Gastroesophageal sphincter (tissue), 4 donors: ENCODE measurements around the gene GPT2. TPM values are rescaled to one million over a fixed set of nuclear protein-coding genes. Genes with fewer than 3 reads are reported as not detected.

Source experiments
- ATAC-seq: fragments of 150-250 bp; one replicate; pipeline ENCODE4 v1.9.1; 2016; ENCODE audit warnings: mild to moderate bottlenecking, moderate library complexity
- H3K27ac ChIP-seq, 4 donors: fragments of 200-600 bp; sonication (generic) in 3 of 4; 1 replicate in 3 of 4; 2 replicates in 1 of 4; pipeline ENCODE4 v1.5.1; 2016 to 2019
- H3K27me3 ChIP-seq: fragments of 200-600 bp; sonication (generic); one replicate; pipeline ENCODE4 v1.5.1; 2019
- H3K36me3 ChIP-seq, 2 donors: fragments of 200-600 bp; sonication (generic); one replicate each; pipeline ENCODE4 v1.5.1; 2019; ENCODE audit warnings: control low read depth in 1 of 2
- H3K4me1 ChIP-seq, 3 donors: fragments of 200-600 bp; sonication (generic); 1 replicate in 2 of 3; 2 replicates in 1 of 3; pipeline ENCODE4 v1.5.1; 2016 to 2019; ENCODE audit warnings: control low read depth in 2 of 3
- H3K4me3 ChIP-seq, 2 donors: fragments of 200-600 bp; sonication (generic); one replicate each; pipeline ENCODE4 v1.5.1; 2019; ENCODE audit warnings: mild to moderate bottlenecking in 1 of 2, moderate library complexity in 1 of 2
- H3K9me3 ChIP-seq, 3 donors: fragments of 200-600 bp; sonication (generic); one replicate each; pipeline ENCODE4 v1.5.1; 2017 to 2019; ENCODE audit warnings: control low read depth in 2 of 3
- CTCF ChIP-seq, 4 experiments: fragments of 200-600 bp in 2 of 4; fragments of 450-650 bp in 2 of 4; sonication (generic) in 1 of 4; IDR thresholded peaks; one replicate each; pipeline ENCODE4 v1.5.1; 2017 to 2019; ENCODE audit warnings: antibody characterized with exemption in 4 of 4, mild to moderate bottlenecking in 2 of 4, moderate library complexity in 2 of 4
- EP300 ChIP-seq: sonication (generic); formaldehyde crosslinking; IDR thresholded peaks from one replicate; pipeline ENCODE4 v1.6.1; 2017; ENCODE audit warnings: antibody characterized with exemption, mild to moderate bottlenecking
- POLR2A ChIP-seq, 2 donors: fragments of 450-650 bp; IDR thresholded peaks; one replicate each; pipeline ENCODE4 v1.6.1; 2017; ENCODE audit warnings: antibody characterized with exemption in 2 of 2, mild to moderate bottlenecking in 2 of 2, moderate library complexity in 1 of 2
- POLR2AphosphoS5 ChIP-seq: sonication (generic); formaldehyde crosslinking; IDR thresholded peaks from one replicate; pipeline ENCODE4 v1.6.1; 2017; ENCODE audit warnings: antibody characterized with exemption
- WGBS, 2 donors: methylation state at CpG; one replicate each; pipeline ENCODE4 v1.1.5; 2018; ENCODE audit warnings: low coverage in 1 of 2; 5-methylcytosine and 5-hydroxymethylcytosine counted together
- total RNA-seq, 4 donors: library from RNA; depleted of rRNA; stranded (reverse); fragments of >200 nt; gene quantifications; one replicate each; pipeline ENCODE4 v1.1.0, GENCODE V29; 2016

Gene GPT2
- total RNA-seq, 4 donors from 2014 or later, result 3.8 to 8.6 (median 5.4) TPM

- H3K27ac ChIP-seq, result no peak overlapping the region
- ATAC-seq, result no peak
- TF ChIP-seq CTCF (IDR thresholded peaks at IDR 0.05) (no peak), EP300 (no peak), POLR2A (IDR thresholded peaks at IDR 0.05) (no peak), POLR2AphosphoS5 (no peak)
- no peaks in the 10 kb centered on the region for H3K27me3 ChIP-seq
- H3K36me3 ChIP-seq, result no peaks in the 10 kb centered on the region
- WGBS, 2 donors, result 65 to 69% methylated on average over 3 to 4 of the region's 5 CpGs
- no peak overlapping the region for H3K4me3 ChIP-seq
- peaks cover 0 to 29% (median 5%) of the 10 kb centered on the region in 3 donors for H3K4me1 ChIP-seq
- no peaks in the 10 kb centered on the region for H3K9me3 ChIP-seq
Observed at GRCh38 chr16:46889942-46890300, 5.8 kb downstream of the GPT2 start.

- no peak for ATAC-seq
- WGBS, 2 donors, result 79 to 88% methylated on average over 1 of the region's 1 CpG
- Histone ChIP-seq H3K27ac (no peak overlapping the region), H3K9me3 (no peaks in the 10 kb centered on the region), H3K27me3 (no peaks in the 10 kb centered on the region), H3K36me3 (no peaks in the 10 kb centered on the region), H3K4me3 (no peak overlapping the region), H3K4me1 (peaks cover 0 to 21% (median 3%) of the 10 kb centered on the region in 3 donors)
- TF ChIP-seq EP300 (no peak), POLR2A (IDR thresholded peaks at IDR 0.05) (no peak), CTCF (IDR thresholded peaks at IDR 0.05) (no peak), POLR2AphosphoS5 (no peak)
Observed at GRCh38 chr16:46891910-46892309, 7.7 kb downstream of the GPT2 start.

- no peak overlapping the region for H3K27ac ChIP-seq
- WGBS, 2 donors, result 0 to 34% methylated on average over 1 to 5 of the region's 11 CpGs
Observed at GRCh38 chr16:46894036-46894672, 10.0 kb downstream of the GPT2 start.

GRCh38 chr16:46895399-46896313, 11.5 kb downstream of the GPT2 start:
- Histone ChIP-seq H3K27me3 (no peaks in the 10 kb centered on the region), H3K4me3 (no peak overlapping the region), H3K27ac (no peak overlapping the region), H3K36me3 (peaks cover 0 to 12% of the 10 kb centered on the region in 2 donors), H3K9me3 (no peaks in the 10 kb centered on the region), H3K4me1 (peaks cover 0 to 30% (median 3%) of the 10 kb centered on the region in 3 donors)
- no peak for TF ChIP-seq POLR2A (IDR thresholded peaks at IDR 0.05)
- WGBS, 2 donors, result 68 to 96% methylated on average over 4 to 9 of the region's 9 CpGs
- ATAC-seq, result no peak

More at GRCh38 chr16:46894036-46894672, 10.0 kb downstream of the GPT2 start:
- TF ChIP-seq CTCF (IDR thresholded peaks at IDR 0.05) (no peak), POLR2AphosphoS5 (no peak), EP300 (no peak), POLR2A (IDR thresholded peaks at IDR 0.05) (no peak)
- ATAC-seq, result peak; percentile 49
- Histone ChIP-seq H3K4me1 (peaks cover 0 to 30% (median 3%) of the 10 kb centered on the region in 3 donors), H3K9me3 (no peaks in the 10 kb centered on the region), H3K27me3 (no peaks in the 10 kb centered on the region), H3K36me3 (peaks cover 0 to 4% of the 10 kb centered on the region in 2 donors), H3K4me3 (no peak overlapping the region)

GRCh38 chr16:46896314-46896968, 12.3 kb downstream of the GPT2 start:
- H3K4me3 ChIP-seq, result no peak overlapping the region
- H3K27ac ChIP-seq, result no peak overlapping the region
- TF ChIP-seq POLR2A (IDR thresholded peaks at IDR 0.05) (no peak), EP300 (no peak), CTCF (IDR thresholded peaks at IDR 0.05) (no peak), POLR2AphosphoS5 (no peak)
- no peak for ATAC-seq
- H3K9me3 ChIP-seq, result no peaks in the 10 kb centered on the region
- H3K36me3 ChIP-seq, result peaks cover 0 to 19% of the 10 kb centered on the region in 2 donors
- 29 to 100% methylated on average over 1 to 2 of the region's 7 CpGs for WGBS, 2 donors
- peaks cover 0 to 30% (median 3%) of the 10 kb centered on the region in 3 donors for H3K4me1 ChIP-seq
- H3K27me3 ChIP-seq, result no peaks in the 10 kb centered on the region
